DND-41 (cell line): Measurements from ENCODE around the gene OPHN1.

ENCODE experiments used
- ATAC-seq: fragments of 200-7000 bp; cut with Tn5 transposase; 3 replicates; pipeline ENCODE4 v1.9.1; 2021; ENCODE audit warnings: low read depth; ENCODE audit not compliant: insufficient read depth
- DNase-seq: peaks from one replicate; pipeline ENCODE4 v3.0.0-alpha.2; 2020
- H2AFZ ChIP-seq: 2 replicates; pipeline ENCODE4 v1.6.0; 2012; ENCODE audit warnings: low read depth, low read length
- H3K27ac ChIP-seq: 2 replicates; pipeline ENCODE4 v1.5.1; 2012; ENCODE audit warnings: low read length, inconsistent platforms
- H3K27me3 ChIP-seq: fragments of 200-600 bp; sonication (generic); 2 replicates; pipeline ENCODE4 v1.6.0; 2012; ENCODE audit warnings: low read length, mild to moderate bottlenecking, inconsistent platforms; ENCODE audit not compliant: insufficient read depth, poor library complexity
- H3K36me3 ChIP-seq: 2 replicates; pipeline ENCODE4 v1.5.1; 2012; ENCODE audit warnings: low read length, inconsistent platforms; ENCODE audit not compliant: insufficient read depth
- H3K4me1 ChIP-seq: 2 replicates; pipeline ENCODE4 v1.5.1; 2012; ENCODE audit warnings: mild to moderate bottlenecking, low read length; ENCODE audit not compliant: insufficient read depth
- H3K4me2 ChIP-seq: 2 replicates; pipeline ENCODE4 v1.6.0; 2012; ENCODE audit warnings: mild to moderate bottlenecking, moderate library complexity, low read length, inconsistent platforms; ENCODE audit not compliant: insufficient read depth
- H3K4me3 ChIP-seq, 2 experiments: fragments of 200-600 bp in 1 of 2; shearing (Covaris generic) in 1 of 2; 2 replicates each; pipeline ENCODE4 v1.5.1; 2012 to 2016; ENCODE audit warnings: inconsistent platforms in 2 of 2, low read length in 2 of 2, mild to moderate bottlenecking in 2 of 2, low read depth in 1 of 2, moderate library complexity in 1 of 2
- H3K79me2 ChIP-seq: 2 replicates; pipeline ENCODE4 v1.6.0; 2012; ENCODE audit warnings: low read length, inconsistent platforms; ENCODE audit not compliant: insufficient read depth
- H3K9ac ChIP-seq: 2 replicates; pipeline ENCODE4 v1.6.0; 2012; ENCODE audit warnings: low read depth, mild to moderate bottlenecking, inconsistent platforms, low read length, moderate library complexity
- H3K9me3 ChIP-seq: 2 replicates; pipeline ENCODE4 v1.5.1; 2012; ENCODE audit warnings: low read length, moderate library complexity, mild to moderate bottlenecking, inconsistent platforms; ENCODE audit not compliant: insufficient read depth, severe bottlenecking
- H4K20me1 ChIP-seq: 2 replicates; pipeline ENCODE4 v1.6.0; 2012; ENCODE audit warnings: low read length; ENCODE audit not compliant: insufficient read depth
- CTCF ChIP-seq: IDR thresholded peaks from 2 replicates; pipeline ENCODE4 v1.5.1; 2012; ENCODE audit warnings: borderline replicate concordance, low read length, moderate library complexity, mild to moderate bottlenecking; ENCODE audit not compliant: poor library complexity, severe bottlenecking; ENCODE audit errors: extremely low read depth
- EZH2 ChIP-seq: IDR thresholded peaks from 3 replicates; pipeline ENCODE4 v1.6.1; 2012; ENCODE audit warnings: borderline replicate concordance, low read depth, mild to moderate bottlenecking, moderate library complexity, low read length, inconsistent platforms; ENCODE audit not compliant: severe bottlenecking

OPHN1 gene

GRCh38 chrX:68112321-68112720 is 321.0 kb downstream of the OPHN1 start:
- ATAC-seq (no peak), DNase-seq (no peak)
- Histone ChIP-seq H2AFZ (no peak overlapping the region), H3K79me2 (no peaks in the 10 kb centered on the region), H3K36me3 (no peaks in the 10 kb centered on the region), H3K9ac (no peak overlapping the region), H3K9me3 (no peaks in the 10 kb centered on the region), H3K4me3 (no peak overlapping the region), H4K20me1 (no peaks in the 10 kb centered on the region), H3K4me2 (no peak overlapping the region), H3K27me3 (no peaks in the 10 kb centered on the region), H3K4me1 (no peaks in the 10 kb centered on the region), H3K27ac (no peak overlapping the region)
- TF ChIP-seq EZH2 (no peak), CTCF (no peak)

GRCh38 chrX:68109162-68109561 is 324.1 kb downstream of the OPHN1 start:
- ATAC-seq: no peak
- H3K27ac ChIP-seq: no peak overlapping the region
- no peaks in the 10 kb centered on the region for H3K79me2 ChIP-seq
- H3K4me1 ChIP-seq: no peaks in the 10 kb centered on the region
- H3K4me2 ChIP-seq: no peak overlapping the region
- TF ChIP-seq EZH2 (no peak), CTCF (no peak)
- H3K9me3 ChIP-seq: no peaks in the 10 kb centered on the region
- H3K36me3 ChIP-seq: no peaks in the 10 kb centered on the region
- no peak overlapping the region for H3K4me3 ChIP-seq
- DNase-seq: no peak
- H3K9ac ChIP-seq: no peak overlapping the region
- no peak overlapping the region for H2AFZ ChIP-seq
- H4K20me1 ChIP-seq: no peaks in the 10 kb centered on the region
- H3K27me3 ChIP-seq: no peaks in the 10 kb centered on the region

GRCh38 chrX:68098431-68098830 is 334.9 kb downstream of the OPHN1 start:
- Histone ChIP-seq H3K79me2 (no peaks in the 10 kb centered on the region), H4K20me1 (no peaks in the 10 kb centered on the region), H3K27me3 (no peaks in the 10 kb centered on the region), H3K36me3 (no peaks in the 10 kb centered on the region), H3K27ac (no peak overlapping the region), H3K4me3 (no peak overlapping the region), H3K4me1 (no peaks in the 10 kb centered on the region), H3K9ac (no peak overlapping the region), H3K4me2 (no peak overlapping the region), H2AFZ (no peak overlapping the region), H3K9me3 (no peaks in the 10 kb centered on the region)
- DNase-seq: no peak
- TF ChIP-seq EZH2: no peak
- no peak for TF ChIP-seq CTCF
- no peak for ATAC-seq

GRCh38 chrX:68090266-68090665 is 343.0 kb downstream of the OPHN1 start:
- Histone ChIP-seq H3K4me3 (no peak overlapping the region), H3K27me3 (no peaks in the 10 kb centered on the region), H3K9me3 (no peaks in the 10 kb centered on the region), H3K79me2 (no peaks in the 10 kb centered on the region), H3K4me1 (no peaks in the 10 kb centered on the region), H3K27ac (no peak overlapping the region), H2AFZ (no peak overlapping the region), H4K20me1 (no peaks in the 10 kb centered on the region), H3K9ac (no peak overlapping the region), H3K4me2 (no peak overlapping the region), H3K36me3 (no peaks in the 10 kb centered on the region)
- no peak for TF ChIP-seq EZH2
- ATAC-seq (no peak), DNase-seq (no peak)
